Measurements from ENCODE around the gene IMP4. TPM values are rescaled to one million over a fixed set of nuclear protein-coding genes. Genes with fewer than 3 reads are reported as not detected.

The IMP4 gene
- total RNA-seq, 1 experiment from 2014 or later: 121 TPM

GRCh38 chr2:130327703-130328527 lies 14.8 kb upstream of the IMP4 start:
- ChIA-PET CTCF (no interaction called here), POLR2A (no interaction called here), RAD21 (ENCODE audit: low non-redundant PET in 1 of 2, low total read pairs in 2 of 2, uncharacterized antibody in 2 of 2, unreplicated experiment in 2 of 2) (no interaction called here)
- Histone ChIP-seq H3K4me1 (ENCODE audit: control insufficient read depth in 1 of 2, insufficient read depth in 2 of 2, low read length in 2 of 2) (peaks cover 0 to 23% of the 10 kb centered on the region in 2 experiments; a peak in 1 of 4 replicates), H3K27me3 (ENCODE audit: insufficient read depth, low read length) (peaks cover 13% of the 10 kb centered on the region), H3K9me2 (ENCODE audit: insufficient read depth) (no peaks in the 10 kb centered on the region), H3K9me3 (ENCODE audit: control insufficient read depth in 1 of 2, insufficient read depth in 1 of 2, low read depth in 1 of 2, low read length in 2 of 2) (no peaks in the 10 kb centered on the region), H3K4me3 (replicated peaks in 1 of 2; ENCODE audit: low read depth in 1 of 2, low read length in 2 of 2) (no peak overlapping the region), H3K9ac (ENCODE audit: low read length) (no peak overlapping the region), H3K27ac (ENCODE audit: low read depth, low read length) (no peak overlapping the region; the same call in 1 of the 2 replicates), H3K4me2 (ENCODE audit: low read length) (peak overlapping the region; percentile 47), H2AFZ (ENCODE audit: low read depth, low read length, poor library complexity, severe bottlenecking) (peak overlapping the region; percentile 7), H4K20me1 (ENCODE audit: insufficient read depth) (no peaks in the 10 kb centered on the region), H3K36me3 (ENCODE audit: control insufficient read depth in 1 of 2, insufficient read depth in 2 of 2, low read length in 2 of 2) (no peaks in the 10 kb centered on the region), H3K79me2 (ENCODE audit: insufficient read depth, low read length) (no peaks in the 10 kb centered on the region)
- intact Hi-C loops (cut with micrococcal nuclease): no loop called here
- DNase-seq (ENCODE audit: low read depth, low spot score): no peak
- BruUV-seq (replicated peaks): no TSS peak
- no peak for TF ChIP-seq POLR2AphosphoS5 (IDR thresholded peaks at IDR 0.05; ENCODE audit: low read depth, low read length)
- TF ChIP-seq EGR1 (IDR thresholded peaks at IDR 0.05; ENCODE audit: low read depth): no peak
- TF ChIP-seq JUND (IDR thresholded peaks at IDR 0.05): no peak
- 0 out of 2 replicates have a peak, but pooled peaks have one; percentile 21 for TF ChIP-seq FOSL1 (IDR thresholded peaks at IDR 0.05; ENCODE audit: low read depth)
- no peak for TF ChIP-seq SRF (IDR thresholded peaks at IDR 0.05; ENCODE audit: low read depth)
- no peak for TF ChIP-seq YY1 (IDR thresholded peaks at IDR 0.05; ENCODE audit: extremely low read depth, insufficient replicate concordance, low read depth, low read length)
- no peak for TF ChIP-seq ATF3 (IDR thresholded peaks at IDR 0.05)
- 0 out of 2 replicates have a peak, but pooled peaks have one; percentile 14 for TF ChIP-seq ZFX (IDR thresholded peaks at IDR 0.05)
- TF ChIP-seq RAD21 (IDR thresholded peaks at IDR 0.05; ENCODE audit: low read depth): no peak
- ATAC-seq: peak; percentile 52

- POLR2A ChIA-PET: no interaction called here
- no peak for TF ChIP-seq CTCF (IDR thresholded peaks at IDR 0.05 in 2 of 3, conservative IDR thresholded peaks at IDR 0.05 in 1 of 3; ENCODE audit: borderline replicate concordance in 1 of 3, insufficient read depth in 1 of 3, low read depth in 2 of 3, low read length in 2 of 3)
- no peak for TF ChIP-seq YY1 (IDR thresholded peaks at IDR 0.05; ENCODE audit: extremely low read depth, insufficient replicate concordance, low read depth, low read length)
- no peak for TF ChIP-seq EZH2 (IDR thresholded peaks at IDR 0.05)
- no peak for TF ChIP-seq SIN3A (IDR thresholded peaks at IDR 0.05; ENCODE audit: low read depth)
- no peak for TF ChIP-seq POLR2AphosphoS5 (IDR thresholded peaks at IDR 0.05; ENCODE audit: low read depth, low read length)
- TF ChIP-seq POLR2A (IDR thresholded peaks at IDR 0.05; ENCODE audit: borderline replicate concordance, extremely low read depth, insufficient read depth, insufficient read length): no peak
- TF ChIP-seq MAX (IDR thresholded peaks at IDR 0.05): no peak
- TF ChIP-seq SP1 (IDR thresholded peaks at IDR 0.05; ENCODE audit: low read depth): no peak
- no peak for TF ChIP-seq ZNF274 (IDR thresholded peaks at IDR 0.05; ENCODE audit: low read depth, low read length)
- TF ChIP-seq CEBPB (IDR thresholded peaks at IDR 0.05; ENCODE audit: low read depth): no peak
- no peak for TF ChIP-seq EZH2phosphoT487 (IDR thresholded peaks at IDR 0.05; ENCODE audit: borderline replicate concordance)
- no peak for TF ChIP-seq CBX3 (IDR thresholded peaks at IDR 0.05; ENCODE audit: low read depth)
- no peak for TF ChIP-seq JUND (IDR thresholded peaks at IDR 0.05)
Measured at GRCh38 chr2:130328710-130329109, 14.0 kb upstream of the IMP4 start.

More at GRCh38 chr2:130328710-130329109, 14.0 kb upstream of the IMP4 start:
- no peak overlapping the region for H3K9ac ChIP-seq (ENCODE audit: low read length)
- H3K9me2 ChIP-seq (ENCODE audit: insufficient read depth): no peaks in the 10 kb centered on the region
- peaks cover 13% of the 10 kb centered on the region for H3K27me3 ChIP-seq (ENCODE audit: insufficient read depth, low read length)
- intact Hi-C loops (cut with micrococcal nuclease): no loop called here
- H4K20me1 ChIP-seq (ENCODE audit: insufficient read depth): no peaks in the 10 kb centered on the region
- H3K79me2 ChIP-seq (ENCODE audit: insufficient read depth, low read length): no peaks in the 10 kb centered on the region
- H3K4me3 ChIP-seq (replicated peaks in 1 of 2; ENCODE audit: low read depth in 1 of 2, low read length in 2 of 2): no peak overlapping the region
- ChIA-PET RAD21 (ENCODE audit: low non-redundant PET in 1 of 2, low total read pairs in 2 of 2, uncharacterized antibody in 2 of 2, unreplicated experiment in 2 of 2) (no interaction called here), CTCF (no interaction called here)
- H3K36me3 ChIP-seq (ENCODE audit: control insufficient read depth in 1 of 2, insufficient read depth in 2 of 2, low read length in 2 of 2): no peaks in the 10 kb centered on the region
- no peak overlapping the region for H3K27ac ChIP-seq (ENCODE audit: low read depth, low read length)
- ATAC-seq (no peak), DNase-seq (ENCODE audit: low read depth, low spot score) (no peak)
- H3K9me3 ChIP-seq (ENCODE audit: control insufficient read depth in 1 of 2, insufficient read depth in 1 of 2, low read depth in 1 of 2, low read length in 2 of 2): no peaks in the 10 kb centered on the region
- peaks cover 0 to 23% of the 10 kb centered on the region in 2 experiments; a peak in 1 of 4 replicates for H3K4me1 ChIP-seq (ENCODE audit: control insufficient read depth in 1 of 2, insufficient read depth in 2 of 2, low read length in 2 of 2)
- no TSS peak for BruUV-seq (replicated peaks)
- H2AFZ ChIP-seq (ENCODE audit: low read depth, low read length, poor library complexity, severe bottlenecking): no peak overlapping the region
- peak overlapping the region; percentile 47; the same call in 1 of the 2 replicates for H3K4me2 ChIP-seq (ENCODE audit: low read length)

Measured in HCT116 (cell line).